ENCODE results near the gene AMOTL2. TPM values are rescaled to one million over a fixed set of nuclear protein-coding genes. Genes with fewer than 3 reads are reported as not detected.

AMOTL2 gene
- total RNA-seq, 1 donor from 2014 or later = 46.5 TPM

- Mint-ChIP-seq H3K27ac (ENCODE audit: unreplicated experiment) (no peak overlapping the region), H3K4me3 (ENCODE audit: unreplicated experiment) (no peak overlapping the region), H3K36me3 (ENCODE audit: low read depth, unreplicated experiment) (peaks cover 1% of the 10 kb centered on the region), H3K4me1 (ENCODE audit: unreplicated experiment) (peaks cover 26% of the 10 kb centered on the region), H3K9me3 (ENCODE audit: unreplicated experiment) (no peaks in the 10 kb centered on the region), H3K27me3 (ENCODE audit: unreplicated experiment) (peaks cover 8% of the 10 kb centered on the region)
- no peak for DNase-seq (ENCODE audit: low spot score)
- no peak for TF ChIP-seq CTCF (IDR thresholded peaks at IDR 0.05; ENCODE audit: unreplicated experiment)
These were observed 32.9 kb downstream of the AMOTL2 start for GRCh38 chr3:134341389-134341788.

GRCh38 chr3:134340982-134341365 lies 33.3 kb downstream of the AMOTL2 start:
- Mint-ChIP-seq H3K4me1 (ENCODE audit: unreplicated experiment) (peaks cover 28% of the 10 kb centered on the region), H3K9me3 (ENCODE audit: unreplicated experiment) (no peaks in the 10 kb centered on the region), H3K36me3 (ENCODE audit: low read depth, unreplicated experiment) (no peaks in the 10 kb centered on the region), H3K27ac (ENCODE audit: unreplicated experiment) (no peak overlapping the region), H3K4me3 (ENCODE audit: unreplicated experiment) (no peak overlapping the region), H3K27me3 (ENCODE audit: unreplicated experiment) (peaks cover 8% of the 10 kb centered on the region)
- TF ChIP-seq CTCF (IDR thresholded peaks at IDR 0.05; ENCODE audit: unreplicated experiment) = no peak
- no peak for DNase-seq (ENCODE audit: low spot score)

GRCh38 chr3:134340362-134340981 lies 33.8 kb downstream of the AMOTL2 start:
- H3K27ac Mint-ChIP-seq (ENCODE audit: unreplicated experiment) = no peak overlapping the region
- peaks cover 28% of the 10 kb centered on the region for H3K4me1 Mint-ChIP-seq (ENCODE audit: unreplicated experiment)
- peaks cover 10% of the 10 kb centered on the region for H3K27me3 Mint-ChIP-seq (ENCODE audit: unreplicated experiment)
- no peak overlapping the region for H3K4me3 Mint-ChIP-seq (ENCODE audit: unreplicated experiment)
- no peak for DNase-seq (ENCODE audit: low spot score)
- no peaks in the 10 kb centered on the region for H3K9me3 Mint-ChIP-seq (ENCODE audit: unreplicated experiment)
- no peak for TF ChIP-seq CTCF (IDR thresholded peaks at IDR 0.05; ENCODE audit: unreplicated experiment)
- no peaks in the 10 kb centered on the region for H3K36me3 Mint-ChIP-seq (ENCODE audit: low read depth, unreplicated experiment)

GRCh38 chr3:134339913-134340312 lies 34.3 kb downstream of the AMOTL2 start:
- H3K4me1 Mint-ChIP-seq (ENCODE audit: unreplicated experiment) = peaks cover 27% of the 10 kb centered on the region
- H3K9me3 Mint-ChIP-seq (ENCODE audit: unreplicated experiment) = no peaks in the 10 kb centered on the region
- no peaks in the 10 kb centered on the region for H3K36me3 Mint-ChIP-seq (ENCODE audit: low read depth, unreplicated experiment)
- H3K27me3 Mint-ChIP-seq (ENCODE audit: unreplicated experiment) = peaks cover 13% of the 10 kb centered on the region
- DNase-seq (ENCODE audit: low spot score) = no peak
- TF ChIP-seq CTCF (IDR thresholded peaks at IDR 0.05; ENCODE audit: unreplicated experiment) = no peak
- H3K27ac Mint-ChIP-seq (ENCODE audit: unreplicated experiment) = no peak overlapping the region
- no peak overlapping the region for H3K4me3 Mint-ChIP-seq (ENCODE audit: unreplicated experiment)

GRCh38 chr3:134339331-134339730 lies 34.9 kb downstream of the AMOTL2 start:
- Mint-ChIP-seq H3K4me3 (ENCODE audit: unreplicated experiment) (no peak overlapping the region), H3K4me1 (ENCODE audit: unreplicated experiment) (peaks cover 27% of the 10 kb centered on the region), H3K27ac (ENCODE audit: unreplicated experiment) (no peak overlapping the region), H3K27me3 (ENCODE audit: unreplicated experiment) (peaks cover 13% of the 10 kb centered on the region), H3K36me3 (ENCODE audit: low read depth, unreplicated experiment) (no peaks in the 10 kb centered on the region), H3K9me3 (ENCODE audit: unreplicated experiment) (no peaks in the 10 kb centered on the region)
- DNase-seq (ENCODE audit: low spot score) = no peak
- no peak for TF ChIP-seq CTCF (IDR thresholded peaks at IDR 0.05; ENCODE audit: unreplicated experiment)

Data from endothelial cell (in vitro differentiated cells).